D721Med (cell line): ENCODE measurements around the gene LRMDA.

ENCODE experiments used
- DNase-seq: peaks from one replicate; pipeline ENCODE4 v3.0.0; 2011; ENCODE audit warnings: low spot score; ENCODE audit not compliant: insufficient read length
- FAIRE-seq: peaks from 2 replicates; lab custom pipeline; 2011; peaks lifted over from hg19 to GRCh38; lab: Jason Lieb, UNC
- CTCF ChIP-seq: IDR thresholded peaks from 2 replicates; pipeline ENCODE4 v1.5.1; 2012; ENCODE audit warnings: mild to moderate bottlenecking, control low read depth; ENCODE audit not compliant: insufficient read depth; ENCODE audit errors: missing control alignments

The LRMDA gene

GRCh38 chr10:75941223-75941801, 509.9 kb downstream of the LRMDA start:
- DNase-seq (no peak), FAIRE-seq (no peak)
- TF ChIP-seq CTCF: no peak

- TF ChIP-seq CTCF: no peak
- no peak for FAIRE-seq
- DNase-seq: no peak
Measured at GRCh38 chr10:75944061-75944460, 512.6 kb downstream of the LRMDA start.

GRCh38 chr10:75948583-75948982, 517.2 kb downstream of the LRMDA start:
- no peak for DNase-seq
- FAIRE-seq: no peak
- TF ChIP-seq CTCF: no peak

- FAIRE-seq (no peak), DNase-seq (no peak)
- TF ChIP-seq CTCF: no peak
Measured at GRCh38 chr10:75950307-75950706, 518.9 kb downstream of the LRMDA start.

- FAIRE-seq: no peak
- TF ChIP-seq CTCF: no peak
- no peak for DNase-seq
Measured at GRCh38 chr10:75950997-75951589, 519.7 kb downstream of the LRMDA start.

- FAIRE-seq (no peak), DNase-seq (no peak)
- TF ChIP-seq CTCF: no peak
Measured at GRCh38 chr10:75951627-75952026, 520.2 kb downstream of the LRMDA start.

GRCh38 chr10:75952093-75952492, 520.7 kb downstream of the LRMDA start:
- FAIRE-seq (no peak), DNase-seq (no peak)
- TF ChIP-seq CTCF: no peak
